ENCODE measurements around the gene DCTPP1.

DCTPP1 gene

DNA sequence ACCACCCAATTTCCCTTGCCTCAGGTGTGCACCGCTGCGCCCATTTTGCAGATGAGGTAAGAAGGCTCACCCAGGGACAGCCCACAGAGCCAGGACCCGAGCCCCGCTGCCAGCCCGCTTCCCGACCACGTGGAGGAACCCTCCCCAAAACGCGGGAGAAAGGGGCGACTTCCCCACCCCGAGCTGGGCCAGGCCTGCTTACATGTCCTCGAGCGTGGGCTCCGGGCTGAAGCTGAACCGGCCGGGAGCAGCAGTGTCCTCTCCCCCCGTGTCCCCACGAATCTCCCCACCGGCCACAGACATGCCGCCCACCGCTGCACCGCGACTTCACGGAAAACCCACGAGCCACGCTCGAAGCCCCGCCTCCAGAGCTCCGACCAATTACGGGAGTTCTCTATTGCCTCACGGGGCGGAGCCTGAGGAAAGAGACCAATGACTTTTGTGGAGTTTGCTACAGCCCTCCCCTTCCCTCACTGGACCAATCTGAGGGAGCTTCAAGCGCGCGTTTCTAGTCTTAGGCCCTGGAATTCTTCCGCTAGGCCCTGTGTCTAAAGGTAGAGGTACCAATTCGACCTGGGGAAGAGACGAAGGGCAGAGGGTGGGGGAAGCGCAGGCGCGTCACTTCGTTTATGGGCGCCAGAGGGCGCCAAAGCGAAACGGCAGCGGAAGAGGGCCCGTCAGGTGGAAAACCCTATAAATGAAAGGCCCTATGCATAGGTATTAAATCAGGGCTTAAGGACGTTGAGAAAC lies at the start of gene DCTPP1 (continued):
- TF ChIP-seq ZNF324 (tag by site-specific recombination; IDR thresholded peaks at IDR 0.05) (peak; percentile 64; the same call in 1 of the 2 replicates), ZBTB21 (tag by site-specific recombination; IDR thresholded peaks at IDR 0.05) (peak; percentile 53; the same call in 1 of the 2 replicates), ZNF19 (tag by site-specific recombination; IDR thresholded peaks at IDR 0.05; ENCODE audit: low read depth) (no peak), ZNF48 (tag by site-specific recombination; IDR thresholded peaks at IDR 0.05) (no peak), EGR2 (tag by site-specific recombination; IDR thresholded peaks at IDR 0.05; ENCODE audit: low read depth) (peak; percentile 88; the same call in 1 of the 2 replicates), ZNF561 (tag by site-specific recombination; IDR thresholded peaks at IDR 0.05; ENCODE audit: borderline replicate concordance) (peak; percentile 32), ZNF140 (tag by site-specific recombination; IDR thresholded peaks at IDR 0.05) (no peak), ZNF132 (tag by site-specific recombination; IDR thresholded peaks at IDR 0.05; ENCODE audit: borderline replicate concordance) (no peak), RBAK (tag by site-specific recombination; IDR thresholded peaks at IDR 0.05) (no peak), ZNF391 (tag by site-specific recombination; IDR thresholded peaks at IDR 0.05; ENCODE audit: borderline replicate concordance, low read depth) (peak; percentile 92), HOXC10 (CRISPR knock-in tag; IDR thresholded peaks at IDR 0.05) (no peak), KLF9 (tag by site-specific recombination; IDR thresholded peaks at IDR 0.05; ENCODE audit: low read depth) (peak; percentile 76), ZNF560 (tag by site-specific recombination; IDR thresholded peaks at IDR 0.05; ENCODE audit: borderline replicate concordance) (no peak), ZNF2 (tag by site-specific recombination; IDR thresholded peaks at IDR 0.05) (peak; percentile 94), ZNF416 (tag by site-specific recombination; IDR thresholded peaks at IDR 0.05) (no peak), ZNF354C (tag by site-specific recombination; IDR thresholded peaks at IDR 0.05; ENCODE audit: borderline replicate concordance, low read depth) (no peak), ZNF112 (tag by site-specific recombination; IDR thresholded peaks at IDR 0.05) (no peak), ZNF350 (tag by site-specific recombination; IDR thresholded peaks at IDR 0.05) (no peak), ZFP37 (tag by site-specific recombination; IDR thresholded peaks at IDR 0.05) (no peak), ZNF777 (tag by site-specific recombination; IDR thresholded peaks at IDR 0.05; ENCODE audit: borderline replicate concordance) (0 out of 2 replicates have a peak, but pooled peaks have one; percentile 25), ZEB2 (tag by site-specific recombination; IDR thresholded peaks at IDR 0.05) (peak; percentile 99), ZSCAN30 (tag by site-specific recombination; IDR thresholded peaks at IDR 0.05) (peak; percentile 88)
- TF ChIP-seq, protein P1, sequence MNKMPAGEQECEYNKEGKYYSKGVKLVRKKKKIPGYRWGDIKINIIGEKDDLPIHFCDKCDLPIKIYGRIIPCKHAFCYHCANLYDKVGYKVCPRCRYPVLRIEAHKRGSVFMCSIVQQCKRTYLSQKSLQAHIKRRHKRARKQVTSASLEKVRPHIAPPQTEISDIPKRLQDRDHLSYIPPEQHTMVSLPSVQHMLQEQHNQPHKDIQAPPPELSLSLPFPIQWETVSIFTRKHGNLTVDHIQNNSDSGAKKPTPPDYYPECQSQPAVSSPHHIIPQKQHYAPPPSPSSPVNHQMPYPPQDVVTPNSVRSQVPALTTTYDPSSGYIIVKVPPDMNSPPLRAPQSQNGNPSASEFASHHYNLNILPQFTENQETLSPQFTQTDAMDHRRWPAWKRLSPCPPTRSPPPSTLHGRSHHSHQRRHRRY (tag by site-specific recombination; IDR thresholded peaks at IDR 0.05): no peak
- TF ChIP-seq, protein P2, sequence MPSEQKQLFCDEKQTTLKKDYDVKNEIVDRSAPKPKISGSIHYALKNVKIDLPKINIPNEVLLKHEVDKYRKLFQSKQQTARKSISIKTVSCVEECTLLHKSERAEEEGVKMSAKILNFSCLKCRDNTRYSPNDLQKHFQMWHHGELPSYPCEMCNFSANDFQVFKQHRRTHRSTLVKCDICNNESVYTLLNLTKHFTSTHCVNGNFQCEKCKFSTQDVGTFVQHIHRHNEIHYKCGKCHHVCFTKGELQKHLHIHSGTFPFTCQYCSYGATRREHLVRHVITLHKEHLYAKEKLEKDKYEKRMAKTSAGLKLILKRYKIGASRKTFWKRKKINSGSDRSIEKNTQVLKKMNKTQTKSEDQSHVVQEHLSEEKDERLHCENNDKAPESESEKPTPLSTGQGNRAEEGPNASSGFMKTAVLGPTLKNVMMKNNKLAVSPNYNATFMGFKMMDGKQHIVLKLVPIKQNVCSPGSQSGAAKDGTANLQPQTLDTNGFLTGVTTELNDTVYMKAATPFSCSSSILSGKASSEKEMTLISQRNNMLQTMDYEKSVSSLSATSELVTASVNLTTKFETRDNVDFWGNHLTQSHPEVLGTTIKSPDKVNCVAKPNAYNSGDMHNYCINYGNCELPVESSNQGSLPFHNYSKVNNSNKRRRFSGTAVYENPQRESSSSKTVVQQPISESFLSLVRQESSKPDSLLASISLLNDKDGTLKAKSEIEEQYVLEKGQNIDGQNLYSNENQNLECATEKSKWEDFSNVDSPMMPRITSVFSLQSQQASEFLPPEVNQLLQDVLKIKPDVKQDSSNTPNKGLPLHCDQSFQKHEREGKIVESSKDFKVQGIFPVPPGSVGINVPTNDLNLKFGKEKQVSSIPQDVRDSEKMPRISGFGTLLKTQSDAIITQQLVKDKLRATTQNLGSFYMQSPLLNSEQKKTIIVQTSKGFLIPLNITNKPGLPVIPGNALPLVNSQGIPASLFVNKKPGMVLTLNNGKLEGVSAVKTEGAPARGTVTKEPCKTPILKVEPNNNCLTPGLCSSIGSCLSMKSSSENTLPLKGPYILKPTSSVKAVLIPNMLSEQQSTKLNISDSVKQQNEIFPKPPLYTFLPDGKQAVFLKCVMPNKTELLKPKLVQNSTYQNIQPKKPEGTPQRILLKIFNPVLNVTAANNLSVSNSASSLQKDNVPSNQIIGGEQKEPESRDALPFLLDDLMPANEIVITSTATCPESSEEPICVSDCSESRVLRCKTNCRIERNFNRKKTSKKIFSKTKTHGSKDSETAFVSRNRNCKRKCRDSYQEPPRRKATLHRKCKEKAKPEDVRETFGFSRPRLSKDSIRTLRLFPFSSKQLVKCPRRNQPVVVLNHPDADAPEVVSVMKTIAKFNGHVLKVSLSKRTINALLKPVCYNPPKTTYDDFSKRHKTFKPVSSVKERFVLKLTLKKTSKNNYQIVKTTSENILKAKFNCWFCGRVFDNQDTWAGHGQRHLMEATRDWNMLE (tag by site-specific recombination; conservative IDR thresholded peaks at IDR 0.05; ENCODE audit: low read depth): no peak; the same call in 1 of the 2 replicates
- TF ChIP-seq, protein P3, sequence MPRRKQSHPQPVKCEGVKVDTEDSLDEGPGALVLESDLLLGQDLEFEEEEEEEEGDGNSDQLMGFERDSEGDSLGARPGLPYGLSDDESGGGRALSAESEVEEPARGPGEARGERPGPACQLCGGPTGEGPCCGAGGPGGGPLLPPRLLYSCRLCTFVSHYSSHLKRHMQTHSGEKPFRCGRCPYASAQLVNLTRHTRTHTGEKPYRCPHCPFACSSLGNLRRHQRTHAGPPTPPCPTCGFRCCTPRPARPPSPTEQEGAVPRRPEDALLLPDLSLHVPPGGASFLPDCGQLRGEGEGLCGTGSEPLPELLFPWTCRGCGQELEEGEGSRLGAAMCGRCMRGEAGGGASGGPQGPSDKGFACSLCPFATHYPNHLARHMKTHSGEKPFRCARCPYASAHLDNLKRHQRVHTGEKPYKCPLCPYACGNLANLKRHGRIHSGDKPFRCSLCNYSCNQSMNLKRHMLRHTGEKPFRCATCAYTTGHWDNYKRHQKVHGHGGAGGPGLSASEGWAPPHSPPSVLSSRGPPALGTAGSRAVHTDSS (tag by site-specific recombination; IDR thresholded peaks at IDR 0.05): no peak
- TF ChIP-seq, protein P4, sequence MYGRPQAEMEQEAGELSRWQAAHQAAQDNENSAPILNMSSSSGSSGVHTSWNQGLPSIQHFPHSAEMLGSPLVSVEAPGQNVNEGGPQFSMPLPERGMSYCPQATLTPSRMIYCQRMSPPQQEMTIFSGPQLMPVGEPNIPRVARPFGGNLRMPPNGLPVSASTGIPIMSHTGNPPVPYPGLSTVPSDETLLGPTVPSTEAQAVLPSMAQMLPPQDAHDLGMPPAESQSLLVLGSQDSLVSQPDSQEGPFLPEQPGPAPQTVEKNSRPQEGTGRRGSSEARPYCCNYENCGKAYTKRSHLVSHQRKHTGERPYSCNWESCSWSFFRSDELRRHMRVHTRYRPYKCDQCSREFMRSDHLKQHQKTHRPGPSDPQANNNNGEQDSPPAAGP (tag by site-specific recombination; IDR thresholded peaks at IDR 0.05): peak; percentile 76; the same call in 1 of the 2 replicates
- TF ChIP-seq, protein P5, sequence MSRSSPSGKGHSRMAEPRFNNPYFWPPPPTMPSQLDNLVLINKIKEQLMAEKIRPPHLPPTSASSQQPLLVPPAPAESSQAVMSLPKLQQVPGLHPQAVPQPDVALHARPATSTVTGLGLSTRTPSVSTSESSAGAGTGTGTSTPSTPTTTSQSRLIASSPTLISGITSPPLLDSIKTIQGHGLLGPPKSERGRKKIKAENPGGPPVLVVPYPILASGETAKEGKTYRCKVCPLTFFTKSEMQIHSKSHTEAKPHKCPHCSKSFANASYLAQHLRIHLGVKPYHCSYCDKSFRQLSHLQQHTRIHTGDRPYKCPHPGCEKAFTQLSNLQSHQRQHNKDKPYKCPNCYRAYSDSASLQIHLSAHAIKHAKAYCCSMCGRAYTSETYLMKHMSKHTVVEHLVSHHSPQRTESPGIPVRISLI (tag by site-specific recombination; IDR thresholded peaks at IDR 0.05): no peak
